Activated CD4-positive, alpha-beta T cell treated with anti-CD3 and anti-CD28 coated beads for 1 hour (primary cell): Measurements from ENCODE around the gene ZNF778.
"Not testable (repeated sequence)": the region's sequence is repeated elsewhere in the genome, so short reads cannot be mapped to it uniquely, and the experiment has no call there.

Experiments used
- DNase-seq: peaks from one replicate; pipeline ENCODE4 v3.0.0-alpha.2; 2020

Gene ZNF778

DNA sequence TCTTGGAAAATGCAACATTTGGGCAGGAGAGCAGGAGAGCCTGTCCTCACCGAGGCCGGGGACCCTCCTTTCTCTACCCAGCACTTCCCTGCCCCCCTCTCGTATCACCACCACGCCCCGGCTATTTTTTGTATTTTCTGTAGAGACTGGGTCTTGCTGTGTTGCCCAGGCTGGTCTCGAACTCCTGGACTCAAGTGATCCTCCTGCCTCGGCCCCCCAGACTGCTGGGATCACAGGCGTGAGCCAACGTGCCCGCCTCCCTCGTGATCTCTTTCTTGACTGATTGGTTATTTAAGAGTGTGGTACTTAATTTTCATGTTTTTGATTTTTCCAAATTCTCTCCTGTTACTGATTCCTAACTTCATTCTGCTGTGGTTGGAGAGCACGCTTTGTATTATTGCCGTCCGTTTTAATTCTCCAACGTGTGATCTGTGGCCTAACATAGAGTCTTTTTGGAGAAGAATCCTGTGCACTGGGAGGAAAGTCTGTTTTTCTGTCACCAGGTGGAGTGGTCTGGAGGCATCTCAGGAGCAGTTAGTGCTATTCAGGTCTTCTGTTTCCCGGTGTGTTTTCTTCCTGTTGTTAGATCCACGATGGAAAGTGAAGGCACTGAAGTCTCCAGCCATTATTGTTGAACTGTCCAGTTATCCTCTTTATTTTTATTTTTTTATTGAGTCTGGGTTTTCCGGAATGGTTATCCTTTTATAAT lies 40.4 kb downstream of the ZNF778 start:
- no peak for DNase-seq

DNA sequence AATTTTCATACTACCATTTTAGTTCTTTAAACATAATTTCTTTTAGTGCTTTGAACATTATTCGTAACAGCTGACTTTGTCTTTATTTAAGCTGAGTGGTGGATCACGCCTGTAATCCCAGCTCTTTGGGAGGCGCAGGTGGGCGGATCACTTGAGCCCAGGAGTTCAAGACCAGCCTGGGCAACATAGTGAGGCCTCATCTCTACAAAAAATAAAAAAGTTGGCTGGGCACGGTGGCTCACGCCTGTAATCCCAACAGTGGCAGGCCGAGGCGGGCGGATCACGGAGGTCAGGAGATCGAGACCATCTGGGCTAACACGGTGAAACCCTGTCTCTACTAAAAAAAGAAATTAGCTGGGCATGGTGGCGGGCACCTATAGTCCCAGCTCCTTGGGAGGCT lies 42.4 kb downstream of the ZNF778 start:
- not testable (repeated sequence) for DNase-seq

DNA sequence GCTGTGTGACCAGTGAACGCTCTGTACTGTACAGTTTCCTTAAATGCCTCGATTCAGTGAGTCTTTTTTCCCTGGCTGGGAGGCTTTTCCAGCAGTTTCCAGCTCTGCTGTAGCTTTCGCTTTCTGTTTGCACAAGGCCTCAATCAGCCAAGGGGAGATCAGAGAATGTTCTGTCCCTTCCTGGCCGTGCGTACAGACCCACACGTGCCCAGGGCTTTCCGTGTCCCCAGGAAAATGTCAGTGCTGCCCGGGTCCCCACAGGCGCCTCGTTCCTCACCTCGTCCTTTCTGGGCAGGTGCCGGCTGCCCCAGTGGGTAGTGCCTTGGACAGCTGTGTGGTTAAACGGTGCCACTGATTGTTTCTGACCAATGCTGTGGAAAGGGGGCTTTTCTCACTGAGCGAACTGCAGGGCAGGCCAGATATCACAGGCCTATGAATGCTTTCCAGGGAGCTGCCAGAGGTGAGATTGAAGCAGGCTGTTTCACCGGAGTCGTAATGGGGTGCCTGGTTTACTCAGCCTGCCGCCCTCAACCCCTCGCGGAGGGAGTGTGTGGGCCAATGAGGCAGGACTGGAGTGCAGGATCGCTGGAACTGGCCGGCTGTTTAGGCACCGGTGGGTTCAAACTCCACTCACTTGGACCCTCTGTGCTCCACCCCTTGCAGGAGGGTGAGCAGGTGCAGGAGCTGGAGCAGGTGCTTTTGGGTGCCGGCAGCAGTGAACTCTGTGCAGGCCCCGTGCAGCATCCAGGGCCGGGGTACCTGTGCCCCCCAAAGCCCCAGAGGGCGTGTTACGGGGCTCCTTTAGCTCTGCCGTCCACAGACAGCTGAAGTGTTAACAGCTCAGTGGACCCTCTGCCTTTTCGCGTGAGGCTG lies 44.4 kb downstream of the ZNF778 start:
- no peak for DNase-seq

DNA sequence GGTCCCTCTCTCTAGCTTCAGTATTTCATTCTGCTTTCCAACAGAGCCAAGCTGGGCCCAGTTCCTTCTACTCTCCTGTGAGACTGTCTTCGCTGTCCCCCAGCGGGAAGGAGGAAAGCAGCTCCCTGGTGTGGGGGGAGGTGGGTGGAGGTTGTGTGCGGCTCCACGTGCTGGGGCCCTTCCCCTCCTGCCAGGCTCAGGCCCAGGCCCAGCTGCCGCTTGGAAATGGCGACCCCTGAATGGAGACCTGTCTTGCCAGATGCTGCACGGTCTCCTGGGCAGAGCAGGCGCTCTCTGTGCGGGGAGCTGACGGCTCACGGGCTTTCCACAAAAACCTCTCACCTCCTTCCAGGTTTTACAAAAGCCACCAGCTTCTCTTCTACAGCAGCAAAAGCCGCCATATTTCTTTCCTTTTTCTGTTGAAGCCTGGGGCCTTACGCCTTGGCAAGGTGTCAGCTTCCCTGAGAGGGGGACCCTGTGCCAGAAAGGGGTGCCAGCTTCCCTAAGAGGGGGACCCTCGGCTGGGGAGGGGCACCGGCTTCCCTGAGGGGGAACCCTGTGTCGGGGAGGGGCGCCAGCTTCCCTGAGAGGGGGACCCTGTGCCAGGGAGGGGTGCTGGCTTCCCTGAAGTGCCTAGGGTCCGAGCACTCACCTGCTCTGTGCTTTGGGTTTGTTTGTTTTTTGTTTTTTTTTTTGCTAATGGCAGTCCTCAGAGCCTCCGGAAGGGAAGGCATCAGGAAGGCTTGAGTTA lies 47.5 kb downstream of the ZNF778 start:
- no peak for DNase-seq

DNA sequence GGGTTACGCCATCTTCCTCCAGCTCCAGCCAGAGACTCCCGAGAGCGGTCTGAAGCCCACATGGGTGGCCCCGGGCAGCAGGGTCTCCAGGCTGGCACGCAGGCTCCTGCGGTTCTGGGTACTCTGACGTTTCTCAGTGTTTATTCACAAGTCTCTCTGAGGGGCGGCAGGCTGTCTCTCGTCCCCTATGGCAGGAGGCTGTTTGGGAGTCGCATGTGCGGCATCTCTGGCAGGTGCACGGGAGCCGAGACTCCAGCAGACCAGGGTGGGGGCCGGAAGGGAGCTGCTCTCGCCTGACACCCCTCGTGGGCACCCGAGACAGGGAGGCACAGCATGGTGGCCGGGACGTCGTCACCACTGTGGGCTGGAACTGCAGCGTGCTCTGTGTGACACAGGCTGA lies 48.1 kb downstream of the ZNF778 start:
- no peak for DNase-seq

DNA sequence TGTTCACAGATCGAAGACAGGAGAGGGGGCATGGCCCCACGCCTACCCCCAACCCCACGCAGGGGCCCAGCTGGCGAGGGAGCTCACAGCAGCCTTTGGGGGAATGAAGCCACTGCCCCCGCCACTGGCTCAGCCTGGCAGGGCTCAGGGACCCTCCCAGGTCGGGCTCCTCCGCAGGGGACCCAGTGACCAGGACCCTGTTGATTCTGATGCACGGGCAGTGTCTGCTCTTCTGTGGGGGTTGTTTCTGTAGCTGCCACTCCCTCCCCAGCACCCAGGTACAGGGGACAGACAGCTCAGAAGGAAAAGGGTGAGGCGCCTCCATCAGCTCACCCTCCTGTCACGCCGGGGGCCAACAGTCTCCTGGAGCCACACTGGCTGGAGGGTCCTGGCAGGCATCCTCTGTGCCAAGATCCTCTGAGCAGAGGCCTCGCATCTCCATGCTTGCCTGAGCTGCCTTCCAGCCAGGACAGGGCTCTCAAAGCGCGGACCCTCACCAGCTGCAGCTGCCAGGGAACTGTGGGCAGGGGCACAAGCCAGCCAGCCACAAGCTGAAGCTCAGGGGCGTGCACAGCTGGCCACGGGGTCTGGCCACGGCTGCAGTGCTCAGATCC lies 49.1 kb downstream of the ZNF778 start:
- no peak for DNase-seq

DNA sequence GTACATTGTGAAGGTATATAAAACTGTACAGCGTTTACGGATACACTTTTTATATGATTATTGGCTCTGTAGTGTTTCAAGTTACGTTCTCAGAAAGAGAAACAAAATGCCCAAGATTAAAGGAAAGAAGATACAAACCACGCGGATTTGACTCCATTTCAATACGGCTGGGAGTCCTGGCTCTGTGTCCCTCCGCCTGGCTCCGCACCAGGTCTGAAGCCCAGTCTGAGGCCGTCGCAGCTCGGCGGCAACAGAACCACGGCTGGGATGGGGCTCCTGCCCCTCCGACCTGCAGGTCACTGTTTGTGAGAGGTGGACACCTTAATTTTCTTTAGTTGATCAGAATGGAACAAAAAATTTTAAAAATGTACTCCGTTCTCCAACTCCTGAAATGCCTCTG lies 50.2 kb downstream of the ZNF778 start:
- not testable (repeated sequence) for DNase-seq

DNA sequence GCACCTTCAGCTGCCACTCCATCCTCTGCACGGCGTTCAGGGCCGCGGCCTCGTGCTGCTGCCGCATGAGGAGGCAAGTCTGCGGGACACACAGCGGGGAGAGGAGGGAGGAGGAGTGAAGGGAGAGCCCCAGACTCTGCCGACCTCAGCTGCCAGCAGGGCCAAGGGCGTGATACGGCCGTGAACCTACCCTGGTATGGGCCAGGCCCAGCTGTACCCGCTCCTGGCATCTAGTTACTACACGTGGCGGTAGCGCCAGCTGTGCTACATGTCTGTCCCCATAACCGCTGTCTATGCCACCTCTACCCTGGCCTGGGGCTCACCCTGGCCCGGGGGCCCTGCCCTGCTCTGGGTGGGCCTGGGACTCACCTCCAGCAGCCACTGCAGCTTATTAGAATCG lies 51.1 kb downstream of the ZNF778 start:
- DNase-seq = no peak

DNA sequence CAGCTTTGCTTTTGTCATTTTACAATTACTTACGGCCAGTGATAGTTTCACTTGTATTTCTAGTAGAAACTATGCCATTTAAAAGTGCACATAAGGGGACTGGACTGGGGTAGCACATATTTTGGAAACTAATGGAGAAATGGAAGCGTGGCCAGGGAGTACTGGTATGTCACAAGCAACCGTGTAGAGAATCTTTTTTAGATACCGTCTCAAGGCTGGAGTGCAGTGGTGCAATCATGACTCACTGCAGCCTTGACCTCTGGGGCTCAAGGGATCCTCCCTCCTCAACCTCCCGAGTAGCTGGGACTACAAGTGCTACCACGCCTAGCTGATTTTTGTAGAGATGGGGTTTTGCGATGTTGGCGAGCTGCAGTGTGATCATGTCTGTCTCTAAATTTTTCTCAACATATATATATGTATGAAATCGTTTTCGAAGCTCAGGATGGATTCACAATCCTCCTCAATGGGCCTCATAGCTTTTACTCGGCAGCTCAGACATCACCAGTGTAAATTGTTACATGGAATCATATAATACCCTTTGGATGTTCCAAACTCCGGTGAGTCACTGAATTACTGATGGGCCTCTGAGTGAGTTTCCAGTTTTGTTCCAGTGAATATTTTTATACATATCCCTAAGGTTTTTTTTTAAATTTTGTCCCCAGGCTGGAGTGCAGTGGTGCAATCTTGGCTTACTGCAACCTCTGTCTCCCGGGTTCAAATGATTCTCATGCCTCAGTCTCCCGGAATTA lies 51.7 kb downstream of the ZNF778 start:
- DNase-seq = no peak

DNA sequence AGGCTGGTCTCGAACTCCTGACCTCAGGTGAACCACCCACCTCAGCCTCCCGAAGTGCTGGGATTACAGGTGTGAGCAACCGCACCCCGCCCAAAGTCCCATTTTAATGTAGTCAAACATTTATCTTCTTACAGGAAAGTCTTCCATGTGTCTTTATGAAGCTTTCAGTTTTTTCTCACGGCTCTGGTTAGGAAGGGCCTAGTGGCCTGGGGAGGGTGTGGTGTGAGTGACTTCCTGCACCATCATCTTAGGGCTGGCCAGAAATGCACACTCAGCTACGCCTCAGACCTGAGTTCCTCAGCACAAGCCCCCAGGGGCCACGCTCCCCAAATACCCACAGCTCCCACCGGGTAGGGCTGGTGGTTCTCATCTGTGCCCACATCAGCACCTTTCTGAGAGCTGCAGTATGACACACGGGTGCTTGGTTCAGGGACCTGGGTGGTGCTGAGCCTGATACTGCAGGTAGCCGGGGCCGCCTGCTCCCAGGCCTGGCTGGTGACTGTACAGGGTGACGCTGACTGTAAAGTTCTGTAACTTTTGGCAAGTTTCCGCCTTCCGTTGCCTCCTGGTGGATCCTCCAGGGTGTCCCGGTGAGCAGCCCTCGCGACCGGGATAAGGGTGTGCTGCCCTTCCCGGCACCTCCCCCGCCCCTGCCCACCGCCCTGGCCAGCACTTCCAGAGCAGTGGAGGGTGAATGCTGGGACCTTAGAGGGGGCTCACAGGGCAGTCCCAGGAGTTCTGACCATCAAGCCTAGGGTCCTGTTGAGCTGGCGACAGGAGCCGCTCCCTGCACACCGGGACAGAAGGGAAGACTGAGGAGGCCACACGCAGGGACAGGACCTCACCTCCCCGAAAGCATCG lies 52.5 kb downstream of the ZNF778 start:
- no peak for DNase-seq

DNA sequence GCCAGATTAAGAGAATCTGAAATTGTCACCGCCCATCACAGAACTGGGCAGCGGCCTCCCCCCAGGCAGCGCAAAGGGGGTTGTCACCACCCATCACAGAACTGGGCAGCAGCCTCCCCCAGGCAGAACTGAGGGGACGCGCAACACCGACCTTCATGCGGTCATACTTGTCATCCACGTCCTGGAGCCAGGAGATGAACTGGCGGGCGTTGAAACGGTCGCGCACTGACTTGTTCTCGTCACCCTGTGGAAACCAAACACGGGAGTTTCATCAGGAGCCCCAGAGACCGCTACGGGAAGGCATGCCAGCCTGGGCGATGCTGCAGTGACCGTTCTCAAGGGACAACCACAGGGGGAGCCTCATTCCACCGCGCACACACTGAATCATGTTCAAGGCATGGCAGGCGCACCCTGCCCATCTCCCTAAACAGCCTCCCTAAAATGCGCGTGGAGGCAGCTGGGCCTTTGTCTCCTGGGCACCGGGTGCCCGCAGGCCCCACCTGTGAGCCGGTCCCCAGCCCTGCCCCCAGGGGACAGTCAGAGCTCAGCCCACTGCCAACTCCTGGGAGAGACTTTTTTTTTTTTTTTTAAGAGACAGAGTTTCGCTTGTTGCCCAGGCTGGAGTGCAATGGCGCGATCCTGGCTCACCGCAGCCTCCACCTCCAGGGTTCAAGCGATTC lies 53.3 kb downstream of the ZNF778 start:
- DNase-seq = no peak

DNA sequence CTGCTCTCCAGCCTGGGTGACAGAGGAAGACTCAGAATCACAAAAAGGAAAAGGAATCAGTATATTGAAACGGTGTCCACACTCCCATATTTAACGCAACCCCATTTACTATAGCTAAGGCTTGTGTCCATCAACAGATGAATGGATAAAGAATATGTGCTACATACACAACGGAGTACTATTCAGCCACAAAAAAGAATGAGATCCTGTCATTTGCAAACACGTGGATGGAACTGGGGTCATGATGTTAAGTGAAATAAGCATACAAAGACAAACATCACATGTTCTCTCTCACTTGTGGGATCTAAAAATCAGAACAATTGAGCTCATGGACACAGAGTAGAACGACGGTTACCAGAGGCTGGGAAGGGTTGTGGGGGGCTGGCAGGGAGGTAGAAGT lies 55.1 kb downstream of the ZNF778 start:
- DNase-seq = no peak

DNA sequence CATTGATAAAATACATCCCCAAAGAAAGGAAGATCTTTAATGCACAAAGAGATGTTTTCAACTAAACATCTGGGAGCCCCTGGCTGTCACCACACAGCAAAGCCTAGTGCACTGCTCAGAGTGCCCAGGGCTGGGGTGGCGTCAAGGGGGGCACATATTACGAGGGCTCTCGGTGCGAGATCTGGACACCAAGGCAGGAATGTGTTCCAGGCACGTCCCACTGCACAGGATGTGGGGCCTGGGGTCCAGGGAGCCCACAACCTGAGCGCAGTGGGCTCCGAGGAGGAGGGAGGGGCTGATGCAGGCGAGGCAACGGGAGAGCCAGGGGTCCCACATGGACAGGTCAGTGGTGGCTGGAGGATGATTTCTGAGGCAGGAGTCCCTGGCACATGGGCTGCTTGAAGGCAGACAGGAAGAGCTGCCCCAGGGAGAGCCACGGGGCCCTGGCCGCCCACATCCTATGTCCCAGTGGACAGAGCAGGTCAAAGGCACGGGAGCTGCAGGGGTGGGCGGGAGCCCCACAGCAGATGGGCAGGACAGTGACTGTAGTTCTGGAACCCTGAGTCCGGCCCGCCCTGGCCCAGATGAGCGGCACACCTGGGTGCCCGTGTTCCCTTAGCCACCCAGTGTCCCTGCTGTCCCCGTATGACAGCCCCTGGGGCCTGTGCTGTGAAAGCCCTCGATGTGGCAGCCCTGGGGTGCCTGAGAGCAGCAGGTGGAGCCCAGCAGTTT lies 56.4 kb downstream of the ZNF778 start:
- DNase-seq = no peak

DNA sequence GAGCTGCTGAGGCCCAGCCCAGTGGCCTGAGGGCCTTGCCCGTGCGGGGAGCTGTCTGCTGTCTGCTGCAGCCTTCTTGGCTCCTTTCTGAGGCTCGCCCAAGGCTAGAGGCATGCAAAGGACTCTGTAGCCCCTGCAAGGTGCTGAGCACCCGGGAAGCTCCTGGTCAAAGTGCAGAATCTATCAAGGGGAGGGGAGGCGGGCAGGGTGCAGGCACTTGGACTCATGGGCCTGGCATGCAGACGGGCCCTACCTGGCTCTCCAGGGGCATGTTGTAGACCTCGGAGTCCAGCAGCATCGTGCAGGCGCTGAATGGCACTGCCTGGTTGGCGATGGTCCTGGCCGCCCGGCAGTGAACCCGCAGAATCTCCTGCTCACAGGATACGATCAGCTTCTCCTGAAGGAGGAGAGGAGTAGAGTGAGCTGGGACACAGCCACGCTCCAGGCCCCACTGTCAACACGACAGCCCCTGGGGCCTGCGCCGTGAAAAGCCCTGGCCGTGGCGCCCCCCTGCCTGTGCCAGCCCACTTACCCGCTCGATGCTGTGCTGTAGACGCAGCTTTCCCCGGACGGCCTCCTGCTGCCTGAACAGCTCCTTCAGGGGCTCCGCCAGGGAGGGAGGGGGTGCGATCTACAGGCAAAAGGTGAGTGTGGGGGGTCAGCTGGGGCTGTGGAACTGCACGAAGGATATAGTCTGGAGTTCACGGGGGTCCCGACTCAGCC lies 57.2 kb downstream of the ZNF778 start:
- DNase-seq = no peak

DNA sequence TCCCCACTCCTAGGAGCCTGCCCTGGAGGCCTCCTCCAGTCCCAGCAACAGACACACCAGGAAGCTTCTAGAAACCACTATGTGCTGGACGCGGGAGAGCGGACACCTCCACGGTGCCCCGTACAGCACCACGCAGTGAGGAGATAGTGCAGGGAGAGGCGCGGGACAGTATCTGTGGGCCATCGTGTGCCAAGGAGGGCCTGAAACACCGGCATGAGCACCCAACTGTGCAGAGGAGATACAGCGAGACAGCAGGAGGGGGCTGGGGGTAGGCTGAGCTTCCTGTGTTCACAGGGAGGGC lies 57.7 kb downstream of the ZNF778 start:
- DNase-seq = no peak

DNA sequence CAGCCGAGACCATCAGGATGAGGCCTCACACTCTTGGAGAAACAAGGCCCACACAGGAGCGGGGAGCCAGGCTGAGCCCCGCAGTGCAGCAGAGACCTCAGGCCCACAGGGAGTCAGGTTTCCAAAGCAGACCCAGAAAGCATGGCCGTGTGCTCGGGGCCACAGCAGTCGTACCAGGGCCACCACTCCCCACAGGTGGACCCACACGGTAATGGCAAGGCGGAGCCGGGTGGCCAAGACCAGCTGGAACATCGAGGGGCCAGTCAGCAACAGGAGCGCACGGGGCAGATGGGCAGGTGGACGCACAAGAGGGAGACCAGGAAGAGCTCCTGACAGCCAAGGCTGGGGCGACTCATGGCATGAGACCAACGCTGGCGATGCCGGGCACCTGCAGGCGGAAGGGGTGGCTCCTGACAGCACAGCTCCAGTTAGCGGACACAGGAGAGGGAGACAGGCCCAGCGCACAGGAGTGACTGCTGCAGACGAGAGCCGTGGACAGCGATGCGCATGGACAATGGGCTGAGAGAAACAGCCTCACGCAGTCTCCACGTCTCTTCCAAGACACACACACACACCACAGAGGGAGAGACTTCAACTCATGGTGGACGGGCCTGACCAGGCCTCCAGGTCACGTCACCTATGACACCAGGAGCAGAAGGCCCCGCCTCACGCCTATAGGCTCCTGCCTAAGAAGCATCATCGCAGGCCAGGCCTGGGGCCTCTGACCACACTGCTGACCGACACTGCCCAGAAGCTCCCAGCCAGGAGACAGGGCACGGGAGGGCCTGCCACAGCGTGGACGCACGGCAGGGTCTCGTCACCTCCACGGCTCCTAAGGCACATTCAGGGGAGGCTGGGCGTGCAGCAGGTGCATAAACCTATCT lies 58.6 kb downstream of the ZNF778 start:
- DNase-seq = no peak

DNA sequence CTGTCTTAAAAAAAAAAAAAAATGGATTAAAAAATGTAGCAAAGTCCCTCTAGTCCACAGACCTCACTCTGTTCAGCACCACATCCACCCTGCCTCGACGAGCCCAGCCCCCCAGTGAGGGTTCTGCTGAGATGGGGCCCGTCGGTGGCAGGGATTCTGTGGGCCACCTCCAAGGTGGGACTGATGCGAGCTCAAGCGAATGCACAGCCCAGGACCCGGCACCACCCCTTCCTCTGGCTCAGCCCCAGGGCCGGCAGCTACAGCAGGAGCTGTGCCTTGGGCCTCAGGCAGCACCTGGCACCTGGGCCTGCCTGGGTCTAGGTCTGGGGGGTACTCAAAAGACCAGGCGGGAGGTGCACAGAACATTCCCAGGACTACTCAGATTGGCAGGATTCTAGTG lies 59.5 kb downstream of the ZNF778 start:
- no peak for DNase-seq

DNA sequence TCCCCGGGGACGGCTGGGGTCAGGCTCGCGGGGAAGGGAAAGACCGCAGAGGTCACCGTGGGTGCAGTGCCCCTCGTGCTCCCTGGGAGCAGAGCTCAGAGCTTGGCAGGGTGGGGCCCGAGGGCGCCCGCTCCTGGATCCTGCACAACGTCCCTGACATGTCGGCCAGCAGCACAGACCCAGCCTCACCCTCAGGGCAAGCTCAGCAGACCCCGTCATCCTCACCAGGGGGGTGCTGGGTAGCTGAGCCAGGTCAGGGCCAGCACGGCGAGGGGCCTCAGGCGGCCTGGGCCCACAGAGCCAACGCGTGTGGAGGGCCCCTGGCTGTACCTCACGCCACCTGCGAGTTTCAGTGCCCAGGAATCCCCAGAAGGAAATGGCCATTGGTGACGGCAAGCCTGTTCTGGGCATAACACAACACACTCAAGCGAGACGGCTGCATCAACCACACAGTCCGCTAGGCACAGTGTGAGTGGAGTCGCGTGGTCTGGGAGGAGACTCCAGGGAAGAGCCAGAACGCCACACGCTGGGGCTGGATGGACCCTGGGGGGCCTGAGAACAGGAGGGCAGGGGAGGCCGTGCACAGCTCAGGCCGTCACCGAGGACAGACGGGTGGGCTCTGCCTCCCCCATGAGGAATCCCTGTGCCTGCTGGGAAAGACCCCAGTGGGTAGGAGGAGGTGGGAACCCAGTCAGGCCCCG lies 60.3 kb downstream of the ZNF778 start:
- DNase-seq = no peak
